PFSK-1 (cell line): ENCODE data around the gene LCN15.

Source experiments
- FOXP2 ChIP-seq: optimal IDR thresholded peaks from 2 replicates; pipeline ENCODE3; 2011; ENCODE audit warnings: borderline replicate concordance, control low read depth, inconsistent platforms; ENCODE audit not compliant: insufficient read depth; ENCODE audit errors: extremely low read length, extremely low read depth
- POLR2AphosphoS5 ChIP-seq: IDR thresholded peaks from 2 replicates; pipeline ENCODE4 v1.6.1; 2012; ENCODE audit warnings: low read depth, mild to moderate bottlenecking, control low read depth, low read length, moderate library complexity
- REST ChIP-seq, 2 experiments: IDR thresholded peaks; 2 replicates each; pipeline versions ENCODE4 v1.6.1 to v1.8.0; 2011 to 2012; ENCODE audit warnings: low read depth in 2 of 2, low read length in 2 of 2, control low read depth in 1 of 2, inconsistent platforms in 1 of 2, mild to moderate bottlenecking in 1 of 2, moderate library complexity in 1 of 2; ENCODE audit not compliant: insufficient read depth in 1 of 2
- SIN3A ChIP-seq: IDR thresholded peaks from 2 replicates; pipeline ENCODE4 v1.6.1; 2012; ENCODE audit warnings: mild to moderate bottlenecking, low read length, moderate library complexity, borderline replicate concordance; ENCODE audit not compliant: insufficient read depth
- TAF1 ChIP-seq: IDR thresholded peaks from 2 replicates; pipeline ENCODE4 v1.6.1; 2012; ENCODE audit warnings: low read length, control low read depth, borderline replicate concordance; ENCODE audit not compliant: insufficient read depth

The LCN15 gene

GRCh38 chr9:136754059-136754572, 10.2 kb downstream of the LCN15 start:
- TF ChIP-seq TAF1 = no peak
- TF ChIP-seq REST (IDR thresholded peaks at IDR 0.05; ENCODE audit: insufficient read depth in 1 of 2, low read depth in 2 of 2, low read length in 2 of 2) = no peak
- TF ChIP-seq SIN3A = no peak

GRCh38 chr9:136753371-136754058, 10.8 kb downstream of the LCN15 start:
- no peak for TF ChIP-seq SIN3A
- no peak for TF ChIP-seq POLR2AphosphoS5
- TF ChIP-seq TAF1 = no peak
- no peak for TF ChIP-seq REST (IDR thresholded peaks at IDR 0.05; ENCODE audit: insufficient read depth in 1 of 2, low read depth in 2 of 2, low read length in 2 of 2)
- TF ChIP-seq FOXP2 = no peak

GRCh38 chr9:136751814-136752213, 12.5 kb downstream of the LCN15 start:
- TF ChIP-seq REST (IDR thresholded peaks at IDR 0.05; ENCODE audit: insufficient read depth in 1 of 2, low read depth in 2 of 2, low read length in 2 of 2) = no peak
- TF ChIP-seq TAF1 = no peak
- TF ChIP-seq POLR2AphosphoS5 = no peak
- no peak for TF ChIP-seq FOXP2
- TF ChIP-seq SIN3A = no peak

- no peak for TF ChIP-seq REST (IDR thresholded peaks at IDR 0.05; ENCODE audit: insufficient read depth in 1 of 2, low read depth in 2 of 2, low read length in 2 of 2)
- no peak for TF ChIP-seq SIN3A
- no peak for TF ChIP-seq POLR2AphosphoS5
- no peak for TF ChIP-seq FOXP2
- TF ChIP-seq TAF1 = no peak
Observed at GRCh38 chr9:136751244-136751643, 13.1 kb downstream of the LCN15 start.
